HCT116 (cell line): ENCODE results near the gene PDE4D. TPM values are rescaled to one million over a fixed set of nuclear protein-coding genes. Genes with fewer than 3 reads are reported as not detected.

Source experiments
- ATAC-seq: fragments of 200-7000 bp; cut with Tn5 transposase; 2 replicates; pipeline ENCODE4 v1.9.1; 2020; ENCODE audit warnings: mild to moderate bottlenecking, moderate library complexity
- BruUV-seq: library from RNA; stranded (reverse); fragments of 400-500 nt; replicated peaks from 2 replicates; lab custom pipeline; 2021; lab: Mats Ljungman, UMichigan
- CTCF ChIA-PET: fragments of 300-600 bp; sonication (Branson Sonifier 250); formaldehyde crosslinking; loops from one replicate; lab custom pipeline; 2021; ENCODE audit warnings: antibody characterized with exemption; lab: Charles Lee
- POLR2A ChIA-PET: fragments of 300-600, 350-600 bp; sonication (Branson Sonifier 250); formaldehyde crosslinking; loops from one replicate; lab custom pipeline; 2021; ENCODE audit warnings: antibody characterized with exemption; lab: Charles Lee
- RAD21 ChIA-PET, 2 experiments: fragments of 300-600 bp; sonication (Branson Sonifier 250); formaldehyde crosslinking; loops; one replicate each; lab custom pipeline; 2023; ENCODE audit warnings: low total read pairs in 2 of 2; ENCODE audit not compliant: uncharacterized antibody in 2 of 2, unreplicated experiment in 2 of 2, low non-redundant PET in 1 of 2; lab: Charles Lee
- DNase-seq: peaks from one replicate; pipeline ENCODE4 v3.0.0-alpha.2; 2010; ENCODE audit warnings: low read depth, low spot score
- H2AFZ ChIP-seq: fragments of 200-600 bp; shearing (Covaris generic), sonication (generic); 2 replicates; pipeline ENCODE4 v1.6.1; 2017; ENCODE audit warnings: low read depth, mixed run types, mixed read lengths, antibody characterized with exemption, low read length; ENCODE audit not compliant: poor library complexity, severe bottlenecking
- H3K27ac ChIP-seq: 2 replicates; pipeline ENCODE4 v1.5.1; 2012; ENCODE audit warnings: low read depth, low read length
- H3K27me3 ChIP-seq: fragments of 200-600 bp; sonication (generic); 2 replicates; pipeline ENCODE4 v1.6.1; 2016; ENCODE audit warnings: mixed run types, low read length, mixed read lengths; ENCODE audit not compliant: insufficient read depth
- H3K36me3 ChIP-seq, 2 experiments: fragments of 200-500 bp in 1 of 2; fragments of 200-600 bp in 1 of 2; sonication (Bioruptor generic) in 1 of 2; sonication (generic) in 1 of 2; 2 replicates each; pipeline versions ENCODE4 v1.5.1 to v1.6.1; 2014 to 2016; ENCODE audit warnings: low read length in 2 of 2, inconsistent platforms in 1 of 2, mixed read lengths in 1 of 2, mixed run types in 1 of 2; ENCODE audit not compliant: insufficient read depth in 2 of 2, control insufficient read depth in 1 of 2
- H3K4me1 ChIP-seq, 2 experiments: fragments of 200-600 bp in 1 of 2; sonication (generic) in 1 of 2; 2 replicates each; pipeline versions ENCODE4 v1.5.1 to v1.6.1; 2012 to 2017; ENCODE audit warnings: low read length in 2 of 2, inconsistent platforms in 1 of 2, mild to moderate bottlenecking in 1 of 2, mixed read lengths in 1 of 2, mixed run types in 1 of 2, moderate library complexity in 1 of 2; ENCODE audit not compliant: insufficient read depth in 2 of 2, control insufficient read depth in 1 of 2
- H3K4me2 ChIP-seq: fragments of 200-600 bp; sonication (generic); 2 replicates; pipeline ENCODE4 v1.6.1; 2017; ENCODE audit warnings: mixed run types, low read length, mixed read lengths
- H3K4me3 ChIP-seq, 2 experiments: fragments of 200-600 bp in 1 of 2; sonication (generic) in 1 of 2; replicated peaks in 1 of 2; 2 replicates each; pipeline ENCODE4 v1.5.1; 2011 to 2016; ENCODE audit warnings: low read length in 2 of 2, control low read depth in 1 of 2, low read depth in 1 of 2, mild to moderate bottlenecking in 1 of 2, mixed read lengths in 1 of 2, mixed run types in 1 of 2
- H3K79me2 ChIP-seq: fragments of 200-600 bp; sonication (generic); 2 replicates; pipeline ENCODE4 v1.6.1; 2017; ENCODE audit warnings: mild to moderate bottlenecking, mixed run types, low read length, moderate library complexity, mixed read lengths; ENCODE audit not compliant: insufficient read depth
- H3K9ac ChIP-seq: fragments of 200-600 bp; sonication (generic); 2 replicates; pipeline ENCODE4 v1.6.1; 2016; ENCODE audit warnings: low read length, mixed read lengths
- H3K9me2 ChIP-seq: fragments of 200-600 bp; sonication (generic), shearing (Covaris generic); 2 replicates; pipeline ENCODE4 v1.6.1; 2017; ENCODE audit warnings: mixed run types, mild to moderate bottlenecking, moderate library complexity; ENCODE audit not compliant: insufficient read depth
- H3K9me3 ChIP-seq, 2 experiments: fragments of 200-500 bp in 1 of 2; fragments of 200-600 bp in 1 of 2; sonication (Bioruptor generic) in 1 of 2; sonication (generic) in 1 of 2; 2 replicates each; pipeline ENCODE4 v1.6.1; 2014 to 2017; ENCODE audit warnings: low read length in 2 of 2, mixed read lengths in 2 of 2, inconsistent platforms in 1 of 2, low read depth in 1 of 2, mild to moderate bottlenecking in 1 of 2, mixed run types in 1 of 2, moderate library complexity in 1 of 2; ENCODE audit not compliant: control insufficient read depth in 1 of 2, insufficient read depth in 1 of 2
- H4K20me1 ChIP-seq: fragments of 200-600 bp; sonication (generic), shearing (Covaris generic); 2 replicates; pipeline ENCODE4 v1.6.1; 2017; ENCODE audit warnings: mixed run types, mild to moderate bottlenecking, moderate library complexity; ENCODE audit not compliant: insufficient read depth
- CEBPB ChIP-seq: IDR thresholded peaks from 2 replicates; pipeline ENCODE4 v1.6.1; 2012; ENCODE audit warnings: low read depth
- CTCF ChIP-seq, 3 experiments: fragments of 200-600 bp in 1 of 3; sonication (generic) in 1 of 3; IDR thresholded peaks in 2 of 3; conservative IDR thresholded peaks in 1 of 3; 2 replicates each; pipeline ENCODE4 v1.5.1; 2012 to 2017; ENCODE audit warnings: low read depth in 2 of 3, low read length in 2 of 3, antibody characterized with exemption in 1 of 3, borderline replicate concordance in 1 of 3, control low read depth in 1 of 3, mild to moderate bottlenecking in 1 of 3, mixed read lengths in 1 of 3, mixed run types in 1 of 3, moderate library complexity in 1 of 3; ENCODE audit not compliant: insufficient read depth in 1 of 3
- EZH2phosphoT487 ChIP-seq: fragments of 200-600 bp; IDR thresholded peaks from 2 replicates; pipeline ENCODE4 v1.6.1; 2018; ENCODE audit warnings: antibody characterized with exemption, borderline replicate concordance
- FOSL1 ChIP-seq: IDR thresholded peaks from 2 replicates; pipeline ENCODE4 v1.6.1; 2012; ENCODE audit warnings: low read depth
- JUND ChIP-seq: IDR thresholded peaks from 2 replicates; pipeline ENCODE4 v1.6.1; 2012
- POLR2AphosphoS5 ChIP-seq: IDR thresholded peaks from 2 replicates; pipeline ENCODE4 v1.6.1; 2011; ENCODE audit warnings: mild to moderate bottlenecking, low read depth, low read length, moderate library complexity
- RAD21 ChIP-seq: IDR thresholded peaks from 2 replicates; pipeline ENCODE4 v1.6.1; 2012; ENCODE audit warnings: low read depth, mild to moderate bottlenecking
- REST ChIP-seq: IDR thresholded peaks from 2 replicates; pipeline ENCODE4 v1.6.1; 2012; ENCODE audit warnings: low read depth
- SRF ChIP-seq: IDR thresholded peaks from 2 replicates; pipeline ENCODE4 v1.6.1; 2012; ENCODE audit warnings: low read depth
- TCF7L2 ChIP-seq: IDR thresholded peaks from 2 replicates; pipeline ENCODE4 v1.7.0; 2011; ENCODE audit warnings: borderline replicate concordance, inconsistent platforms; ENCODE audit not compliant: insufficient read depth, insufficient read length; ENCODE audit errors: extremely low read depth
- ZNF274 ChIP-seq: fragments of 200-500 bp; sonication (Bioruptor generic); IDR thresholded peaks from 2 replicates; pipeline ENCODE4 v1.6.1; 2014; ENCODE audit warnings: mild to moderate bottlenecking, low read depth, low read length, inconsistent platforms
- intact Hi-C: fragments of 100-400 bp; cut with micrococcal nuclease; formaldehyde crosslinking; loops from 2 replicates; pipeline ENCODE4 v1.10.0; 2022
- total RNA-seq: library from RNA; stranded (reverse); gene quantifications from one replicate; pipeline ENCODE4 v1.2.1, GENCODE V29; 2021; ENCODE audit not compliant: unreplicated experiment
- TF ChIP-seq, protein P1 (sequence below): IDR thresholded peaks from 2 replicates; pipeline ENCODE4 v1.6.1; 2012

Gene PDE4D
- total RNA-seq, 1 experiment from 2014 or later: 1.1 TPM

DNA sequence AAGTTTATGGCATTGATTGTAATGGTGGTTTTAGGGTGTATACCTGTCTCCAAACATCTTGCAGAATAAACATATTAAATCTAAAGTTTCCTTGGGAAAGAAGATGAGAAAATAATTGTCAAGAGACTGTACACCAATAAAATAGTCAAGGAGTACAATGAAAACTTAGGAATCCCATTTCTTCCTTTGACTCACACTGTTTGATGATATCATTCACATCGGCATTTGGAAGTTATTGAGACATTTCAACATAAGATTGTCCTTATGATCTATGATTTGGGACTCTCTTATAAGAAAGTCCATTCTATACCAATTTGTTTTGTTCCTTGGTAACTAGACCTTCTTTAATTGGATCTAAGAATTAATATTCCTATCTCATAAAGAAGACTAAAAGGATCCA, 828.0 kb downstream of the PDE4D start (continued):
- no peak for TF ChIP-seq REST

- CTCF ChIA-PET: no interaction called here
- ATAC-seq: no peak
- POLR2A ChIA-PET: no interaction called here
- Histone ChIP-seq H3K9me2 (no peaks in the 10 kb centered on the region), H4K20me1 (no peaks in the 10 kb centered on the region), H3K27ac (no peak overlapping the region), H3K9me3 (no peaks in the 10 kb centered on the region), H3K4me2 (no peak overlapping the region), H3K4me1 (no peaks in the 10 kb centered on the region), H3K36me3 (no peaks in the 10 kb centered on the region)
- RAD21 ChIA-PET: no interaction called here
- no peak for TF ChIP-seq RAD21
- TF ChIP-seq CTCF (IDR thresholded peaks at IDR 0.05 in 2 of 3, conservative IDR thresholded peaks at IDR 0.05 in 1 of 3; ENCODE audit: borderline replicate concordance in 1 of 3, insufficient read depth in 1 of 3, low read depth in 2 of 3, low read length in 2 of 3): no peak
- no peak for TF ChIP-seq EZH2phosphoT487
- TF ChIP-seq POLR2AphosphoS5: no peak
- TF ChIP-seq TCF7L2: no peak
- TF ChIP-seq ZNF274: no peak
- TF ChIP-seq JUND: no peak
- no peak for TF ChIP-seq SRF
- TF ChIP-seq CEBPB: no peak
- TF ChIP-seq, protein P1, sequence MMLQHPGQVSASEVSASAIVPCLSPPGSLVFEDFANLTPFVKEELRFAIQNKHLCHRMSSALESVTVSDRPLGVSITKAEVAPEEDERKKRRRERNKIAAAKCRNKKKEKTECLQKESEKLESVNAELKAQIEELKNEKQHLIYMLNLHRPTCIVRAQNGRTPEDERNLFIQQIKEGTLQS: no peak
- no peak for TF ChIP-seq FOSL1
- TF ChIP-seq, all 23 proteins: peak for 0
- no TSS peak for BruUV-seq
- no peak overlapping the region for H2AFZ ChIP-seq
- DNase-seq: no peak
- H3K27me3 ChIP-seq: peaks cover 29% of the 10 kb centered on the region; the same call in 1 of the 2 replicates
- intact Hi-C loops: no loop called here
- no peak overlapping the region for H3K4me3 ChIP-seq
- no peak overlapping the region for H3K9ac ChIP-seq
- no peaks in the 10 kb centered on the region for H3K79me2 ChIP-seq
Observed at GRCh38 chr5:59064293-59064692, 829.2 kb downstream of the PDE4D start.
